ENCODE measurements around the gene WWOX.

Gene WWOX

DNA sequence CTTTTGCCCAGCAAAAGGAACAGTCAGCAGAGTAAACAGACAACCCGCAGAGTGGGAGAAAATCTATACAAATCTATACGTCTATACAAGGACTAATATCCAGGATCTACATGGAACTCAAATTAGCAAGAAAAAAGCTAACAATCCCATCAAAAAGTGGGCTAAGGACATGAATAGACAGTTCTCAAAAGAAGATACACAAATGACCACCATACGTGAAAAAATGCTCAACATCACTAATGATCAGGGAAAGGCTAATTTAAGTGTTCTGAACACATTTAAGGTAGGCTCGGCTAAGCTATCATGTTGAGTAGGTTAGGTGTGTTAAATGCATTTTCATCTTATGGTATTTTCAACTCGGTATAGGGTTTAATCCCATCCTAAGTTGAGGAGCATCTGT, 598.0 kb downstream of the WWOX start:
- DNase-seq (ENCODE audit: extremely low read depth, insufficient read length) = no peak
- H3K27me3 ChIP-seq (replicated peaks; ENCODE audit: control insufficient read depth, insufficient read depth, low read length) = no peaks in the 10 kb centered on the region
- no peak overlapping the region for H3K4me3 ChIP-seq (replicated peaks; ENCODE audit: low read depth, low read length)
- no peak for TF ChIP-seq CTCF (IDR thresholded peaks at IDR 0.05; ENCODE audit: insufficient read depth, low read length, poor library complexity, severe bottlenecking)
- no peaks in the 10 kb centered on the region for H3K36me3 ChIP-seq (ENCODE audit: control insufficient read depth, insufficient read depth, low read length)

DNA sequence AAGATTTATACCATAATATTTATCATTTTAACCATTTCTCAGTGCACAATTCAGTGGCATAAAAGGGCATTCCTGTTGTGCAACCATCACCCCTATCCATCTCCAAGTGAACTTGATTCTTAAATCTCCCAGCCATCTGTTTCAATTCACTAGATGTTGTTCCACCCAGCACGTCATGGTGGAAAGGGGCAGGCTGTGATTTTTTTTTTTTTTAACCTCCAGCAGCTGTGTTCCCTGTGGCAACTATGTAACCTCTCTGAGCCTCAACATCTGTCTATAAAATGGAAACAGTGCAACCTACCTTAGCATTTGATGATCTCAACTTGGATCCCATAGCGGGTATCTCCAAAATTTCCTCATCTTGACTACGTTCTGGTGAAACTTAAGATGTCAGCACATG, 604.5 kb downstream of the WWOX start:
- Histone ChIP-seq H3K36me3 (ENCODE audit: control insufficient read depth, insufficient read depth, low read length) (no peaks in the 10 kb centered on the region), H3K27me3 (replicated peaks; ENCODE audit: control insufficient read depth, insufficient read depth, low read length) (no peaks in the 10 kb centered on the region), H3K4me3 (replicated peaks; ENCODE audit: low read depth, low read length) (no peak overlapping the region)
- DNase-seq (ENCODE audit: extremely low read depth, insufficient read length) = no peak
- no peak for TF ChIP-seq CTCF (IDR thresholded peaks at IDR 0.05; ENCODE audit: insufficient read depth, low read length, poor library complexity, severe bottlenecking)

DNA sequence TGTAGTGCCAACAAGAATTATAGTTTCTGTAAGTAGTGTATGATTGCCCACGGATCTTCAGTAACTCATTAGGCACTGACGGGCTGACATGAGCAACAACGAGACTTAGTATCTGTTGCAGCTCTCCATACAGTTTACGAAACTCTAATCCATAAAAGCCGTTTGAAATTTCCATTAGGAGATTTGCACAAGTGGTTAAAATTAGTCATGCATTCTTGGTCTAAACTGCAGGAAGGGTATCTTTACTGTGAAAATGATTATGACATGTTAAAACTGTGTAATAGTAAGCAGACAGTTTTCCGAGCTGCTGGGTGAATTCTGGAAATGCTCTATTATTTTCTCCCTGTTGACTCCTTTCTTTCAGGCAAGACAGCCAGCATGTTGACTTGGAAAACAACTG, 605.0 kb downstream of the WWOX start:
- DNase-seq (ENCODE audit: extremely low read depth, insufficient read length) = no peak
- no peak for TF ChIP-seq CTCF (IDR thresholded peaks at IDR 0.05; ENCODE audit: insufficient read depth, low read length, poor library complexity, severe bottlenecking)
- Histone ChIP-seq H3K27me3 (replicated peaks; ENCODE audit: control insufficient read depth, insufficient read depth, low read length) (no peaks in the 10 kb centered on the region), H3K36me3 (ENCODE audit: control insufficient read depth, insufficient read depth, low read length) (no peaks in the 10 kb centered on the region), H3K4me3 (replicated peaks; ENCODE audit: low read depth, low read length) (no peak overlapping the region)

GRCh38 chr16:78705694-78706093, 606.2 kb downstream of the WWOX start:
- H3K4me3 ChIP-seq (replicated peaks; ENCODE audit: low read depth, low read length) = no peak overlapping the region
- TF ChIP-seq CTCF (IDR thresholded peaks at IDR 0.05; ENCODE audit: insufficient read depth, low read length, poor library complexity, severe bottlenecking) = peak; percentile 44
- H3K36me3 ChIP-seq (ENCODE audit: control insufficient read depth, insufficient read depth, low read length) = no peaks in the 10 kb centered on the region
- H3K27me3 ChIP-seq (replicated peaks; ENCODE audit: control insufficient read depth, insufficient read depth, low read length) = no peaks in the 10 kb centered on the region
- peak; percentile 27 for DNase-seq (ENCODE audit: extremely low read depth, insufficient read length)

DNA sequence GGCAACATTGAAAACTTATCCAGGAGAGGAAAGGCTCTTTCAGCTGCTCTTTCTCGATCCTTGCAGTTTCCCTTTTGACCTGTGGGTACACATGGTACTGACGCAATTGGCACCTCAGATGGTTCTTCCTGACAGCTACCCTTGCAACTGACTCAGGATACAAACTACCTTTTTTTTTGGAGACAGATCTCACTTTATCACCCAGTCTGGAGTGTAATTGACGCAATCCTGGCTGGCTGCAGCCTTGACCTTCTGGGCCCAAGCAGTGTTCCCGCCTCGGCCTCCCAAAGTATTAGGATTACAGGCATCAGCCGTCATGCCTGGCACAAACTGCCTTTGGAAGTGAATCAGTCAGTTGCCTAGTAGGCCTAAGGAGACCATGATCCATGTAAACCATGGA, 607.2 kb downstream of the WWOX start:
- Histone ChIP-seq H3K4me3 (replicated peaks; ENCODE audit: low read depth, low read length) (no peak overlapping the region), H3K27me3 (replicated peaks; ENCODE audit: control insufficient read depth, insufficient read depth, low read length) (no peaks in the 10 kb centered on the region), H3K36me3 (ENCODE audit: control insufficient read depth, insufficient read depth, low read length) (no peaks in the 10 kb centered on the region)
- TF ChIP-seq CTCF (IDR thresholded peaks at IDR 0.05; ENCODE audit: insufficient read depth, low read length, poor library complexity, severe bottlenecking) = no peak
- DNase-seq (ENCODE audit: extremely low read depth, insufficient read length) = no peak

- no peaks in the 10 kb centered on the region for H3K27me3 ChIP-seq (replicated peaks; ENCODE audit: control insufficient read depth, insufficient read depth, low read length)
- H3K36me3 ChIP-seq (ENCODE audit: control insufficient read depth, insufficient read depth, low read length) = no peaks in the 10 kb centered on the region
- TF ChIP-seq CTCF (IDR thresholded peaks at IDR 0.05; ENCODE audit: insufficient read depth, low read length, poor library complexity, severe bottlenecking) = no peak
- H3K4me3 ChIP-seq (replicated peaks; ENCODE audit: low read depth, low read length) = no peak overlapping the region
- DNase-seq (ENCODE audit: extremely low read depth, insufficient read length) = no peak
Measured at GRCh38 chr16:78709137-78709884, 609.9 kb downstream of the WWOX start.
